ENCODE measurements around the gene RMDN3. TPM values are rescaled to one million over a fixed set of nuclear protein-coding genes. Genes with fewer than 3 reads are reported as not detected.

The RMDN3 gene
- total RNA-seq, 1 donor = 17.3 TPM

DNA sequence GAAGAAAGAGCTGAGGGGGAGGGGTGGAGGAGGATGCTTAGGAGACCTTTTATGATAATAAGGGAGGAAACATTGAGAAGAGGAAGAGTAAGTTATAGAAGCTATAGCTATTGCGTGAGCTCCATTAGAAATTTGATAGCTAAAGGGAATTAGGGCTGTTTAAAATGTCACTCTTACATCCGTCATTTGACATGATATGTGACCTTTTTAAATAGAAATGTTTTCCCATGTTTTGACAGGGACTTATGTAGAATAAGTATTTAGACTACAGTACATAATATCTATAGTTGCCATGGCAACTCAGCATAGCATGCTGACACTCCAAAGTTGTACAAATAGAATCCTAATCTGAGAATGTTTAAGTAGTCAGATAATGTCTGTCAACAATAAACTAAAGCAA lies 40.9 kb downstream of the RMDN3 start:
- no peak overlapping the region for H3K4me3 ChIP-seq (ENCODE audit: low read depth, low read length)
- TF ChIP-seq, protein P1, sequence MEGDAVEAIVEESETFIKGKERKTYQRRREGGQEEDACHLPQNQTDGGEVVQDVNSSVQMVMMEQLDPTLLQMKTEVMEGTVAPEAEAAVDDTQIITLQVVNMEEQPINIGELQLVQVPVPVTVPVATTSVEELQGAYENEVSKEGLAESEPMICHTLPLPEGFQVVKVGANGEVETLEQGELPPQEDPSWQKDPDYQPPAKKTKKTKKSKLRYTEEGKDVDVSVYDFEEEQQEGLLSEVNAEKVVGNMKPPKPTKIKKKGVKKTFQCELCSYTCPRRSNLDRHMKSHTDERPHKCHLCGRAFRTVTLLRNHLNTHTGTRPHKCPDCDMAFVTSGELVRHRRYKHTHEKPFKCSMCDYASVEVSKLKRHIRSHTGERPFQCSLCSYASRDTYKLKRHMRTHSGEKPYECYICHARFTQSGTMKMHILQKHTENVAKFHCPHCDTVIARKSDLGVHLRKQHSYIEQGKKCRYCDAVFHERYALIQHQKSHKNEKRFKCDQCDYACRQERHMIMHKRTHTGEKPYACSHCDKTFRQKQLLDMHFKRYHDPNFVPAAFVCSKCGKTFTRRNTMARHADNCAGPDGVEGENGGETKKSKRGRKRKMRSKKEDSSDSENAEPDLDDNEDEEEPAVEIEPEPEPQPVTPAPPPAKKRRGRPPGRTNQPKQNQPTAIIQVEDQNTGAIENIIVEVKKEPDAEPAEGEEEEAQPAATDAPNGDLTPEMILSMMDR (IDR thresholded peaks at IDR 0.05; ENCODE audit: insufficient read depth, low read depth, low read length) = no peak
- no peak for DNase-seq (ENCODE audit: low read depth)

DNA sequence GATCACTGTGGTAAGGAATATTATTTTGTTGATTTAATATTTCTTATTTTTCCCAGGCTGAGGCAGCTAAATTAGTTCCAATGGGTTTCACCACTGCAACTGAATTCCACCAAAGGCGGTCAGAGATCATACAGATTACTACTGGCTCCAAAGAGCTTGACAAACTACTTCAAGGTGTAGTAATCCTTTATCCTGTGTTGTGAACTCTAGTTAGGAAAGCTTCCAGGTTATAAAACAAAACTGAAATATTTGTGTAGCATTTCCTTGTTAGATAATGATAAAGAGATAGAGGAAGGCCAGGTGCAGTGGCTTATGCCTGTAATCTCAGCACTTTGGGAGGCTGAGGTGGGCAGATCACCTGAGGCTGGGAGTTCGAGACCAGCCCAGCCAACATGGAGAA lies 48.9 kb downstream of the RMDN3 start:
- TF ChIP-seq, protein P1 (IDR thresholded peaks at IDR 0.05; ENCODE audit: insufficient read depth, low read depth, low read length) = no peak
- DNase-seq (ENCODE audit: low read depth) = no peak
- H3K4me3 ChIP-seq (ENCODE audit: low read depth, low read length) = no peak overlapping the region

DNA sequence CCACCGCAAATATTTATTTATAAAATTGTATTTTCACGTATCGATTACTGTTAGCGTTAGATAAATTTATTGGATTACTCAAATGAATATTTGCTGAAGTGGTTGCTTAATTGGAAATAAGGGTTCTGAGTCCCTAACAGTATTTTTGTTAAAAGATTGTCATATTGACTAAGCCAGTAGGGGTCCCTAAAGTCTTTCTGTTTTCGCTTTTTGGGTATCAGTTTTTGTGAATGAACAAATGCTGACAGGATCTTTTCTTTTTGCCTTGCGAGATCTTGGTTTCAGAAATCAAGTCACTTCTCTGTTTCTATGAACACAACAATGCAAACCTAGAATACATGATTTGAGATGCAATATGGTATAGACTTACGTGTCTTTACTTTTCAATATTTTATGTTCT lies 53.0 kb downstream of the RMDN3 start:
- H3K4me3 ChIP-seq (ENCODE audit: low read depth, low read length) = no peak overlapping the region
- DNase-seq (ENCODE audit: low read depth) = peak; percentile 20
- TF ChIP-seq, protein P1 (IDR thresholded peaks at IDR 0.05; ENCODE audit: insufficient read depth, low read depth, low read length) = peak; percentile 34

DNA sequence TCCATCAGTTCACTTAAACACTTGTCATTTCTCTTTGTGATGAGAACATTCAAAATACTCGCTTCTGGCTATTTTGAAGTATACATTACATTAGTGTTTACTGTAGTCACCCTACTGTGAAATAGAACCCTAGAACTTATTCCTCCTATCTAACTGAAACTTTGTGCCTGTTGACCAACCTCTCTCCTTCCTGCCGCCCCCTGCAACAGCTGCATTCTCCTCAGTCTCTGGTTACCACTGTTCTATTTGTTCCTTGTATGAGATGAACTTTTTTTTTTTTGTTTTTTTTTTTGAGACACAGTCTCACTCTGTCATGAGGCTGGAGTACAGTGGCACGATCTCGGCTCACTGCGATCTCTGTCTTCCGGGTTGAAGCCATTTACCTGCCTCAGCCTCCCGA lies 57.1 kb downstream of the RMDN3 start:
- TF ChIP-seq, protein P1 (IDR thresholded peaks at IDR 0.05; ENCODE audit: insufficient read depth, low read depth, low read length) = no peak
- no peak overlapping the region for H3K4me3 ChIP-seq (ENCODE audit: low read depth, low read length)
- no peak for DNase-seq (ENCODE audit: low read depth)

DNA sequence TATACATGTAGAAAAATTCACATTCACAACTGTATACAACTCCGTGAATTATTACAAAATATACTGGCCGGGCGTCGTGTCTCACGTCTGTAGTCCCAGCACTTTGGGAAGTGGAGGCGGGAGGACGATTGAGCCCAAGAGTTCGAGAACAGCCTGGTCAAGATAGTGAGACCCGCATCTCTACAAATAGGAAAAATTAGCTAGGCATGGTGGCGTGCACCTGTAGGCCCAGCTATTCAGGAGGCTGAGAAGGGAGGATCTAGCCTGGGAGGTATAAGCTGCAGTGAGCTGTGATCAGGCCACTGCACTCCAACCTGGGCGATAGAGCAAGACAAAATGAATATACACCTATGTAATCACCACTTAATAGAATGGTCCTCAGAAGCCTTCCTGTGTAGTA lies 58.8 kb downstream of the RMDN3 start:
- peak overlapping the region; percentile 97 for H3K4me3 ChIP-seq (ENCODE audit: low read depth, low read length)
- no peak for DNase-seq (ENCODE audit: low read depth)
- TF ChIP-seq, protein P1 (IDR thresholded peaks at IDR 0.05; ENCODE audit: insufficient read depth, low read depth, low read length) = no peak

DNA sequence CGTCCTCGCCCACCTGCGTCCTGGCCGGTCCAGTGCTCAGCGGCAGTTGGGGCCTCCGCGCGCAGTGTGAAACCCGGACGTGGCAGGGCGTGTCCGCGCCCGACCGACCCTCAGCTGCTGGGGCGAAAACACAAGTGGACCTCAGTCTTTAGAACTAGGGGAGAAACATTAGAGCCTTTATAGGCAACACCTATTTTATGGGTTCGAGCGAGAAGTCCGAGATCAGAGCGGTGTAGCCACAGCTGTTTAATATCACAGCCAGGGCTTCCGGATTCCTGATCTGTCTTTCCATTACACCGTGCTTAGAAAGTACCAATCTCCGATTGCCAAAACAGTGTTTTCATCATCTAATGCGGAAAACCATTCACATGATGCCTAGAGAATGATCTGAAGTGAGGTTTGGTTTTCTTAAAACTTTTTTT lies 59.6 kb downstream of the RMDN3 start:
- TF ChIP-seq, protein P1 (IDR thresholded peaks at IDR 0.05; ENCODE audit: insufficient read depth, low read depth, low read length) = no peak
- H3K4me3 ChIP-seq (ENCODE audit: low read depth, low read length) = peak overlapping the region; percentile 97
- DNase-seq (ENCODE audit: low read depth) = peak; percentile 44
